ENCODE measurements around the gene FAM174C.
"Not testable (repeated sequence)": the region's sequence is repeated elsewhere in the genome, so short reads cannot be mapped to it uniquely, and the experiment has no call there.

FAM174C gene

GRCh38 chr19:1295169-1296012 lies 20.1 kb downstream of the FAM174C start:
- DNase-seq, result peak in 2 of 3 donors; percentile 24 to 27
- Histone ChIP-seq H3K4me1 (ENCODE audit: control insufficient read depth, insufficient read depth, low read length, poor library complexity, severe bottlenecking) (peaks cover 6% of the 10 kb centered on the region), H3K27me3 (replicated peaks; ENCODE audit: control insufficient read depth, insufficient read depth, low read length, poor library complexity, severe bottlenecking) (peaks cover 36% of the 10 kb centered on the region), H3K4me3 (ENCODE audit: insufficient read depth, low read depth, low read length, poor library complexity, severe bottlenecking) (peak overlapping the region; percentile 29), H3K9me3 (ENCODE audit: control insufficient read depth, low read length) (no peaks in the 10 kb centered on the region), H3K27ac (ENCODE audit: insufficient read depth, low read length, poor library complexity, severe bottlenecking) (no peak overlapping the region), H3K36me3 (ENCODE audit: control insufficient read depth, insufficient read depth, low read length) (no peaks in the 10 kb centered on the region)

- Histone ChIP-seq H3K4me3 (ENCODE audit: insufficient read depth, low read depth, low read length, poor library complexity, severe bottlenecking) (no peak overlapping the region), H3K36me3 (ENCODE audit: control insufficient read depth, insufficient read depth, low read length) (no peaks in the 10 kb centered on the region), H3K4me1 (ENCODE audit: control insufficient read depth, insufficient read depth, low read length, poor library complexity, severe bottlenecking) (peaks cover 6% of the 10 kb centered on the region), H3K9me3 (ENCODE audit: control insufficient read depth, low read length) (no peaks in the 10 kb centered on the region), H3K27ac (ENCODE audit: insufficient read depth, low read length, poor library complexity, severe bottlenecking) (no peak overlapping the region), H3K27me3 (replicated peaks; ENCODE audit: control insufficient read depth, insufficient read depth, low read length, poor library complexity, severe bottlenecking) (peaks cover 34% of the 10 kb centered on the region)
- no peak for DNase-seq
These were observed 20.7 kb downstream of the FAM174C start for GRCh38 chr19:1296078-1296477.

- peaks cover 28% of the 10 kb centered on the region for H3K27me3 ChIP-seq (replicated peaks; ENCODE audit: control insufficient read depth, insufficient read depth, low read length, poor library complexity, severe bottlenecking)
- H3K27ac ChIP-seq (ENCODE audit: insufficient read depth, low read length, poor library complexity, severe bottlenecking), result no peak overlapping the region
- H3K36me3 ChIP-seq (ENCODE audit: control insufficient read depth, insufficient read depth, low read length), result no peaks in the 10 kb centered on the region
- no peak for DNase-seq
- no peak overlapping the region for H3K4me3 ChIP-seq (ENCODE audit: insufficient read depth, low read depth, low read length, poor library complexity, severe bottlenecking)
- peaks cover 6% of the 10 kb centered on the region for H3K4me1 ChIP-seq (ENCODE audit: control insufficient read depth, insufficient read depth, low read length, poor library complexity, severe bottlenecking)
- no peaks in the 10 kb centered on the region for H3K9me3 ChIP-seq (ENCODE audit: control insufficient read depth, low read length)
These were observed 21.4 kb downstream of the FAM174C start for GRCh38 chr19:1296575-1297271.

- peaks cover 6% of the 10 kb centered on the region for H3K4me1 ChIP-seq (ENCODE audit: control insufficient read depth, insufficient read depth, low read length, poor library complexity, severe bottlenecking)
- H3K9me3 ChIP-seq (ENCODE audit: control insufficient read depth, low read length), result no peaks in the 10 kb centered on the region
- no peaks in the 10 kb centered on the region for H3K36me3 ChIP-seq (ENCODE audit: control insufficient read depth, insufficient read depth, low read length)
- H3K27ac ChIP-seq (ENCODE audit: insufficient read depth, low read length, poor library complexity, severe bottlenecking), result no peak overlapping the region
- H3K27me3 ChIP-seq (replicated peaks; ENCODE audit: control insufficient read depth, insufficient read depth, low read length, poor library complexity, severe bottlenecking), result peaks cover 18% of the 10 kb centered on the region
- DNase-seq, result no peak
- no peak overlapping the region for H3K4me3 ChIP-seq (ENCODE audit: insufficient read depth, low read depth, low read length, poor library complexity, severe bottlenecking)
These were observed 22.9 kb downstream of the FAM174C start for GRCh38 chr19:1298235-1298634.

- no peak overlapping the region for H3K4me3 ChIP-seq (ENCODE audit: insufficient read depth, low read depth, low read length, poor library complexity, severe bottlenecking)
- H3K36me3 ChIP-seq (ENCODE audit: control insufficient read depth, insufficient read depth, low read length), result no peaks in the 10 kb centered on the region
- no peaks in the 10 kb centered on the region for H3K9me3 ChIP-seq (ENCODE audit: control insufficient read depth, low read length)
- DNase-seq, result no peak
- H3K27me3 ChIP-seq (replicated peaks; ENCODE audit: control insufficient read depth, insufficient read depth, low read length, poor library complexity, severe bottlenecking), result peaks cover 8% of the 10 kb centered on the region
- peaks cover 6% of the 10 kb centered on the region for H3K4me1 ChIP-seq (ENCODE audit: control insufficient read depth, insufficient read depth, low read length, poor library complexity, severe bottlenecking)
- no peak overlapping the region for H3K27ac ChIP-seq (ENCODE audit: insufficient read depth, low read length, poor library complexity, severe bottlenecking)
These were observed 24.5 kb downstream of the FAM174C start for GRCh38 chr19:1299801-1300200.

- Histone ChIP-seq H3K27ac (ENCODE audit: insufficient read depth, low read length, poor library complexity, severe bottlenecking) (no peak overlapping the region), H3K27me3 (replicated peaks; ENCODE audit: control insufficient read depth, insufficient read depth, low read length, poor library complexity, severe bottlenecking) (no peaks in the 10 kb centered on the region), H3K9me3 (ENCODE audit: control insufficient read depth, low read length) (no peaks in the 10 kb centered on the region), H3K36me3 (ENCODE audit: control insufficient read depth, insufficient read depth, low read length) (no peaks in the 10 kb centered on the region), H3K4me1 (ENCODE audit: control insufficient read depth, insufficient read depth, low read length, poor library complexity, severe bottlenecking) (no peaks in the 10 kb centered on the region), H3K4me3 (ENCODE audit: insufficient read depth, low read depth, low read length, poor library complexity, severe bottlenecking) (no peak overlapping the region)
- no peak for DNase-seq
These were observed 25.6 kb downstream of the FAM174C start for GRCh38 chr19:1300744-1301490.

GRCh38 chr19:1302533-1303239 lies 27.4 kb downstream of the FAM174C start:
- Histone ChIP-seq H3K36me3 (ENCODE audit: control insufficient read depth, insufficient read depth, low read length) (no peaks in the 10 kb centered on the region), H3K9me3 (ENCODE audit: control insufficient read depth, low read length) (no peaks in the 10 kb centered on the region), H3K4me3 (ENCODE audit: insufficient read depth, low read depth, low read length, poor library complexity, severe bottlenecking) (no peak overlapping the region), H3K27me3 (replicated peaks; ENCODE audit: control insufficient read depth, insufficient read depth, low read length, poor library complexity, severe bottlenecking) (no peaks in the 10 kb centered on the region), H3K27ac (ENCODE audit: insufficient read depth, low read length, poor library complexity, severe bottlenecking) (no peak overlapping the region), H3K4me1 (ENCODE audit: control insufficient read depth, insufficient read depth, low read length, poor library complexity, severe bottlenecking) (no peaks in the 10 kb centered on the region)
- no peak for DNase-seq

GRCh38 chr19:1304197-1304924 lies 29.0 kb downstream of the FAM174C start:
- no peaks in the 10 kb centered on the region for H3K4me1 ChIP-seq (ENCODE audit: control insufficient read depth, insufficient read depth, low read length, poor library complexity, severe bottlenecking)
- H3K27ac ChIP-seq (ENCODE audit: insufficient read depth, low read length, poor library complexity, severe bottlenecking), result no peak overlapping the region
- H3K27me3 ChIP-seq (replicated peaks; ENCODE audit: control insufficient read depth, insufficient read depth, low read length, poor library complexity, severe bottlenecking), result no peaks in the 10 kb centered on the region
- no peaks in the 10 kb centered on the region for H3K36me3 ChIP-seq (ENCODE audit: control insufficient read depth, insufficient read depth, low read length)
- no peaks in the 10 kb centered on the region for H3K9me3 ChIP-seq (ENCODE audit: control insufficient read depth, low read length)
- no peak overlapping the region for H3K4me3 ChIP-seq (ENCODE audit: insufficient read depth, low read depth, low read length, poor library complexity, severe bottlenecking)
- no peak for DNase-seq

GRCh38 chr19:1305354-1305753 lies 30.0 kb downstream of the FAM174C start:
- H3K9me3 ChIP-seq (ENCODE audit: control insufficient read depth, low read length); H3K27ac ChIP-seq (ENCODE audit: insufficient read depth, low read length, poor library complexity, severe bottlenecking); H3K4me1 ChIP-seq (ENCODE audit: control insufficient read depth, insufficient read depth, low read length, poor library complexity, severe bottlenecking); H3K27me3 ChIP-seq (replicated peaks; ENCODE audit: control insufficient read depth, insufficient read depth, low read length, poor library complexity, severe bottlenecking); H3K36me3 ChIP-seq (ENCODE audit: control insufficient read depth, insufficient read depth, low read length); H3K4me3 ChIP-seq (ENCODE audit: insufficient read depth, low read depth, low read length, poor library complexity, severe bottlenecking); DNase-seq: not testable (repeated sequence)

Measured in effector memory CD4-positive, alpha-beta T cell (primary cell).